IMR-90 (cell line): ENCODE data around the gene CEP20. TPM values are rescaled to one million over a fixed set of nuclear protein-coding genes. Genes with fewer than 3 reads are reported as not detected.

ENCODE experiments used
- ATAC-seq: fragments of 200-7000 bp; cut with Tn5 transposase; 2 replicates; pipeline ENCODE4 v1.9.1; 2020; ENCODE audit warnings: low read depth, mild to moderate bottlenecking, moderate library complexity
- BruUV-seq: library from RNA; stranded (reverse); fragments of 400-500 nt; replicated peaks from 2 replicates; lab custom pipeline; 2021; lab: Mats Ljungman, UMichigan
- CTCF ChIA-PET: fragments of 300-600 bp; formaldehyde crosslinking; extraction: SDS; loops from one replicate; lab custom pipeline; 2021; ENCODE audit warnings: antibody characterized with exemption; lab: Yijun Ruan, JAX
- POLR2A ChIA-PET: fragments of 300-600 bp; sonication (Branson Sonifier 250); formaldehyde crosslinking; loops from one replicate; lab custom pipeline; 2022; ENCODE audit warnings: antibody characterized with exemption; ENCODE audit not compliant: unreplicated experiment; lab: Charles Lee
- DNase-seq: peaks from one replicate; pipeline ENCODE4 v3.0.0; 2013
- H2AFZ ChIP-seq: replicated peaks from 2 replicates; pipeline ENCODE3; 2013; ENCODE audit warnings: low read length, mild to moderate bottlenecking; ENCODE audit not compliant: poor library complexity
- H2AK5ac ChIP-seq: 2 replicates; pipeline ENCODE4 v1.6.1; 2013; ENCODE audit warnings: low read depth, low read length, inconsistent platforms
- H2AK9ac ChIP-seq: replicated peaks from 2 replicates; pipeline ENCODE3; 2013; ENCODE audit warnings: mild to moderate bottlenecking, low read depth, low read length, moderate library complexity; ENCODE audit not compliant: poor library complexity
- H2BK120ac ChIP-seq: 2 replicates; pipeline ENCODE4 v1.6.1; 2013; ENCODE audit warnings: low read depth, low read length, inconsistent platforms
- H2BK15ac ChIP-seq: 3 replicates; pipeline ENCODE4 v1.6.1; 2013; ENCODE audit warnings: low read depth, low read length, inconsistent platforms
- H2BK20ac ChIP-seq: 2 replicates; pipeline ENCODE4 v1.6.1; 2013; ENCODE audit warnings: low read depth, mild to moderate bottlenecking, inconsistent platforms, low read length, moderate library complexity
- H2BK5ac ChIP-seq: 2 replicates; pipeline ENCODE4 v1.6.1; 2013; ENCODE audit warnings: mild to moderate bottlenecking, low read depth, low read length, inconsistent platforms; ENCODE audit not compliant: poor library complexity, severe bottlenecking
- H3K14ac ChIP-seq: replicated peaks from 2 replicates; pipeline ENCODE4 v1.6.1; 2013; ENCODE audit warnings: low read depth, low read length, inconsistent platforms
- H3K18ac ChIP-seq: 2 replicates; pipeline ENCODE4 v1.6.1; 2013; ENCODE audit warnings: low read depth, low read length, control low read depth
- H3K23ac ChIP-seq: 2 replicates; pipeline ENCODE4 v1.6.1; 2013; ENCODE audit warnings: low read depth, low read length, inconsistent platforms
- H3K27ac ChIP-seq: 2 replicates; pipeline ENCODE4 v1.5.1; 2013; ENCODE audit warnings: mild to moderate bottlenecking, control low read depth, low read length; ENCODE audit not compliant: insufficient read depth
- H3K27me3 ChIP-seq: 2 replicates; pipeline ENCODE4 v1.6.1; 2013; ENCODE audit warnings: low read length; ENCODE audit not compliant: control insufficient read depth, insufficient read depth
- H3K36me3 ChIP-seq: 2 replicates; pipeline ENCODE4 v1.6.1; 2013; ENCODE audit warnings: low read length, mixed read lengths; ENCODE audit not compliant: control insufficient read depth, insufficient read depth
- H3K4ac ChIP-seq: 2 replicates; pipeline ENCODE4 v1.6.1; 2013; ENCODE audit warnings: low read depth, low read length, inconsistent platforms
- H3K4me1 ChIP-seq: 2 replicates; pipeline ENCODE4 v1.6.1; 2013; ENCODE audit warnings: low read length, mixed read lengths; ENCODE audit not compliant: control insufficient read depth, insufficient read depth
- H3K4me2 ChIP-seq: 2 replicates; pipeline ENCODE4 v1.6.1; 2013; ENCODE audit warnings: low read depth, mild to moderate bottlenecking, control low read depth, low read length, moderate library complexity
- H3K4me3 ChIP-seq: 2 replicates; pipeline ENCODE4 v1.5.1; 2013; ENCODE audit warnings: low read depth, mild to moderate bottlenecking, control low read depth, low read length, moderate library complexity; ENCODE audit not compliant: insufficient read depth
- H3K56ac ChIP-seq: 2 replicates; pipeline ENCODE4 v1.6.1; 2013; ENCODE audit warnings: low read length, inconsistent platforms; ENCODE audit not compliant: insufficient read depth; ENCODE audit errors: extremely low read depth
- H3K79me1 ChIP-seq, 2 experiments: 2 replicates each; pipeline ENCODE4 v1.6.1; 2013; ENCODE audit warnings: low read length in 2 of 2, inconsistent platforms in 1 of 2, low read depth in 1 of 2
- H3K9ac ChIP-seq: 2 replicates; pipeline ENCODE4 v1.6.1; 2013; ENCODE audit warnings: low read depth, low read length, control low read depth
- H3K9me1 ChIP-seq: 2 replicates; pipeline ENCODE4 v1.6.1; 2013; ENCODE audit warnings: low read length, inconsistent platforms; ENCODE audit not compliant: insufficient read depth
- H3K9me3 ChIP-seq: 2 replicates; pipeline ENCODE4 v1.6.1; 2013; ENCODE audit warnings: low read length; ENCODE audit not compliant: control insufficient read depth, insufficient read depth
- H4K20me1 ChIP-seq: 2 replicates; pipeline ENCODE4 v1.6.1; 2013; ENCODE audit warnings: low read length, inconsistent platforms; ENCODE audit not compliant: insufficient read depth
- H4K5ac ChIP-seq: 2 replicates; pipeline ENCODE4 v1.6.1; 2013; ENCODE audit warnings: mild to moderate bottlenecking, low read depth, low read length, control low read depth
- H4K8ac ChIP-seq, 2 experiments: 2 replicates each; pipeline ENCODE4 v1.6.1; 2013; ENCODE audit warnings: low read depth in 2 of 2, low read length in 2 of 2, control low read depth in 1 of 2, inconsistent platforms in 1 of 2
- H4K91ac ChIP-seq: 2 replicates; pipeline ENCODE4 v1.6.1; 2013; ENCODE audit warnings: low read depth, low read length, inconsistent platforms; ENCODE audit not compliant: insufficient read depth
- BHLHE40 ChIP-seq: fragments of 150-350 bp; IDR thresholded peaks from 2 replicates; pipeline ENCODE4 v1.6.1; 2016; ENCODE audit warnings: mild to moderate bottlenecking, low read depth, low read length
- CEBPB ChIP-seq: IDR thresholded peaks from 2 replicates; pipeline ENCODE4 v1.6.1; 2012; ENCODE audit warnings: low read depth, low read length, improper control_type of control experiment
- CHD1 ChIP-seq: IDR thresholded peaks from 2 replicates; pipeline ENCODE4 v1.6.1; 2012; ENCODE audit warnings: low read depth, low read length, improper control_type of control experiment
- CTCF ChIP-seq: conservative IDR thresholded peaks from 2 replicates; pipeline ENCODE4 v1.5.1; 2012; ENCODE audit warnings: mild to moderate bottlenecking, low read depth, low read length, improper control_type of control experiment
- ELK1 ChIP-seq: fragments of 150-350 bp; IDR thresholded peaks from 2 replicates; pipeline ENCODE4 v1.6.1; 2016; ENCODE audit warnings: low read depth, mild to moderate bottlenecking, low read length, moderate library complexity, borderline replicate concordance
- FOS ChIP-seq: fragments of 150-350 bp; IDR thresholded peaks from 2 replicates; pipeline ENCODE4 v1.6.1; 2016; ENCODE audit warnings: low read depth, low read length
- MAFK ChIP-seq: IDR thresholded peaks from 2 replicates; pipeline ENCODE4 v1.6.1; 2012; ENCODE audit warnings: low read depth, low read length, improper control_type of control experiment
- MAZ ChIP-seq: IDR thresholded peaks from 2 replicates; pipeline ENCODE4 v1.6.1; 2012; ENCODE audit warnings: low read depth, mild to moderate bottlenecking, low read length, improper control_type of control experiment, moderate library complexity, borderline replicate concordance
- MXI1 ChIP-seq: IDR thresholded peaks from 2 replicates; pipeline ENCODE4 v1.6.1; 2012; ENCODE audit warnings: low read depth, mild to moderate bottlenecking, low read length, moderate library complexity, borderline replicate concordance
- NFE2L2 ChIP-seq: fragments of 150-350 bp; IDR thresholded peaks from 2 replicates; pipeline ENCODE4 v1.6.1; 2016; ENCODE audit warnings: low read depth, mild to moderate bottlenecking, low read length
- POLR2A ChIP-seq: IDR thresholded peaks from 2 replicates; pipeline ENCODE4 v1.6.1; 2012; ENCODE audit warnings: mild to moderate bottlenecking, low read depth, low read length
- RAD21 ChIP-seq: IDR thresholded peaks from 2 replicates; pipeline ENCODE4 v1.6.1; 2012; ENCODE audit warnings: low read length, improper control_type of control experiment
- RCOR1 ChIP-seq: IDR thresholded peaks from 2 replicates; pipeline ENCODE4 v1.6.1; 2012; ENCODE audit warnings: mild to moderate bottlenecking, low read length, improper control_type of control experiment; ENCODE audit not compliant: insufficient replicate concordance
- RFX5 ChIP-seq: IDR thresholded peaks from 2 replicates; pipeline ENCODE4 v1.8.0; 2012; ENCODE audit warnings: low read depth, mild to moderate bottlenecking, low read length, moderate library complexity
- SMC3 ChIP-seq: fragments of 150-350 bp; IDR thresholded peaks from 2 replicates; pipeline ENCODE4 v1.6.1; 2016; ENCODE audit warnings: low read depth, mild to moderate bottlenecking, antibody characterized with exemption, low read length, moderate library complexity
- USF2 ChIP-seq: fragments of 150-350 bp; IDR thresholded peaks from 2 replicates; pipeline ENCODE4 v1.6.1; 2017; ENCODE audit warnings: mild to moderate bottlenecking, antibody characterized with exemption, low read length, low read depth
- dilution Hi-C: fragments of 300-500 bp; cut with HindIII; formaldehyde crosslinking; loops from one replicate; pipeline ENCODE4 v1.14.3; 2018; ENCODE audit warnings: low sequenced_read_pairs; ENCODE audit not compliant: unreplicated experiment
- in situ Hi-C: fragments of 300-500 bp; cut with MboI; formaldehyde crosslinking; loops from 3 replicates; pipeline ENCODE4 v1.14.3; 2019; ENCODE audit warnings: low sequenced_read_pairs, inconsistent platforms, mixed read lengths
- intact Hi-C: fragments of 100-400 bp; cut with micrococcal nuclease; formaldehyde crosslinking; loops from 2 replicates; pipeline ENCODE4 v1.10.0; 2022
- polyA plus RNA-seq, 3 experiments: library from polyadenylated mRNA; depleted of rRNA; stranded (reverse); fragments of >200 nt; gene quantifications; 2 replicates each; pipeline ENCODE4 v1.2.3, GENCODE V29; 2012; ENCODE audit warnings: low replicate concordance in 1 of 3
- total RNA-seq: library from RNA; depleted of rRNA; stranded (reverse); fragments of >200 nt; gene quantifications from 2 replicates; pipeline ENCODE4 v1.2.3, GENCODE V29; 2012

The CEP20 gene
- total and polyA plus RNA-seq, 2 of the 4 experiments (the other 2 are of a cell fraction), result 28.8 to 40.1 TPM

GRCh38 chr16:15934991-15935390, 46.6 kb upstream of the CEP20 start:
- no peak overlapping the region for H4K91ac ChIP-seq
- no peaks in the 10 kb centered on the region for H3K79me1 ChIP-seq
- no peak overlapping the region for H3K4me3 ChIP-seq
- no peak overlapping the region for H3K9ac ChIP-seq
- no peaks in the 10 kb centered on the region; the same call in 1 of the 2 replicates for H3K9me3 ChIP-seq
- intact Hi-C loops, result no loop called here
- no peaks in the 10 kb centered on the region for H3K36me3 ChIP-seq
- no peak overlapping the region for H2BK120ac ChIP-seq
- no peak overlapping the region for H3K23ac ChIP-seq
- ATAC-seq (no peak), DNase-seq (no peak)
- no peaks in the 10 kb centered on the region for H4K20me1 ChIP-seq
- no peak overlapping the region for H4K8ac ChIP-seq
- H3K27me3 ChIP-seq, result no peaks in the 10 kb centered on the region
- dilution Hi-C loops, result no loop called here
- H3K4ac ChIP-seq, result no peak overlapping the region
- no peak overlapping the region for H3K14ac ChIP-seq
- no peak overlapping the region for H3K27ac ChIP-seq
- no peak overlapping the region for H2AK5ac ChIP-seq
- POLR2A ChIA-PET, result no interaction called here
- CTCF ChIA-PET, result no interaction called here
- H3K4me2 ChIP-seq, result no peak overlapping the region
- no peak overlapping the region for H2BK15ac ChIP-seq
- no peak overlapping the region for H2AK9ac ChIP-seq
- no peak overlapping the region for H2BK20ac ChIP-seq
- in situ Hi-C loops, result no loop called here
- no peaks in the 10 kb centered on the region for H3K9me1 ChIP-seq
- H3K56ac ChIP-seq, result no peak overlapping the region
- H3K4me1 ChIP-seq, result no peaks in the 10 kb centered on the region
- no peak overlapping the region for H4K5ac ChIP-seq
- no peak overlapping the region for H2BK5ac ChIP-seq
- no TSS peak for BruUV-seq
- H3K18ac ChIP-seq, result no peak overlapping the region
- no peak overlapping the region for H2AFZ ChIP-seq
- TF ChIP-seq CHD1 (no peak), MAFK (no peak), SMC3 (no peak), RCOR1 (no peak), FOS (no peak), USF2 (no peak), ELK1 (no peak), CTCF (no peak), POLR2A (no peak), CEBPB (no peak), BHLHE40 (no peak), RAD21 (no peak), RFX5 (no peak), MAZ (no peak), NFE2L2 (no peak), MXI1 (no peak)
